ENCODE data around the gene TTLL5.
A peak's percentile ranks its signal among the peaks of the same experiment; 100 is the strongest.
"Not testable (repeated sequence)": the region's sequence is repeated elsewhere in the genome, so short reads cannot be mapped to it uniquely, and the experiment has no call there.

TTLL5 gene

GRCh38 chr14:75649337-75649736 is 11.7 kb upstream of the TTLL5 start:
- no peak for DNase-seq

GRCh38 chr14:75649773-75650172 is 11.3 kb upstream of the TTLL5 start:
- DNase-seq = no peak

GRCh38 chr14:75650253-75651058 is 10.6 kb upstream of the TTLL5 start:
- no peak for DNase-seq

GRCh38 chr14:75653563-75653962 is 7.5 kb upstream of the TTLL5 start:
- DNase-seq = no peak

GRCh38 chr14:75654127-75654732 is 6.8 kb upstream of the TTLL5 start:
- DNase-seq = peak; percentile 84

GRCh38 chr14:75655235-75655634 is 5.8 kb upstream of the TTLL5 start:
- no peak for DNase-seq

GRCh38 chr14:75657331-75657730 is 3.7 kb upstream of the TTLL5 start:
- DNase-seq = no peak

- DNase-seq = no peak
Measured at GRCh38 chr14:75658957-75659356, 2.1 kb upstream of the TTLL5 start.

- DNase-seq = no peak
Measured at GRCh38 chr14:75660238-75660629, 812 bp upstream of the TTLL5 start.

GRCh38 chr14:75661499-75661814 is 411 bp downstream of the TTLL5 start:
- DNase-seq = no peak

GRCh38 chr14:75662966-75663365 is 1.9 kb downstream of the TTLL5 start:
- DNase-seq = no peak

- no peak for DNase-seq
Measured at GRCh38 chr14:75667099-75667765, 6.2 kb downstream of the TTLL5 start.

- DNase-seq = no peak
Measured at GRCh38 chr14:75672605-75673192, 11.7 kb downstream of the TTLL5 start.

- no peak for DNase-seq
Measured at GRCh38 chr14:75673345-75674035, 12.4 kb downstream of the TTLL5 start.

GRCh38 chr14:75675265-75675960 is 14.4 kb downstream of the TTLL5 start:
- DNase-seq = no peak

- no peak for DNase-seq
Measured at GRCh38 chr14:75685910-75686309, 24.9 kb downstream of the TTLL5 start.

- no peak for DNase-seq
Measured at GRCh38 chr14:75689012-75689411, 28.0 kb downstream of the TTLL5 start.

GRCh38 chr14:75690010-75690409 is 29.0 kb downstream of the TTLL5 start:
- DNase-seq = no peak

- DNase-seq = not testable (repeated sequence)
Measured at GRCh38 chr14:75695025-75695424, 34.0 kb downstream of the TTLL5 start.

- DNase-seq = no peak
Measured at GRCh38 chr14:75697386-75697785, 36.3 kb downstream of the TTLL5 start.

GRCh38 chr14:75697918-75698317 is 36.9 kb downstream of the TTLL5 start:
- DNase-seq = no peak

GRCh38 chr14:75699331-75699730 is 38.3 kb downstream of the TTLL5 start:
- DNase-seq = no peak

- no peak for DNase-seq
Measured at GRCh38 chr14:75700295-75700694, 39.2 kb downstream of the TTLL5 start.

All from CD4-positive, alpha-beta T cell treated with Interleukin-10 for 1 hour (primary cell).